Measurements from ENCODE around the gene NT5C1B.

Gene NT5C1B

GRCh38 chr2:18597618-18598017 is 8.2 kb upstream of the NT5C1B start:
- ATAC-seq, result no peak
- TF ChIP-seq ESRRG (CRISPR knock-in tag; IDR thresholded peaks at IDR 0.05) (no peak), CSRNP3 (CRISPR knock-in tag; IDR thresholded peaks at IDR 0.05) (no peak), GLIS3 (CRISPR knock-in tag; IDR thresholded peaks at IDR 0.05) (no peak), ZNF70 (CRISPR knock-in tag; IDR thresholded peaks at IDR 0.05) (no peak), SNAI2 (CRISPR knock-in tag; IDR thresholded peaks at IDR 0.05) (no peak), ZFP30 (CRISPR knock-in tag; IDR thresholded peaks at IDR 0.05) (no peak), ISL1 (CRISPR knock-in tag; IDR thresholded peaks at IDR 0.05) (no peak), TOX (CRISPR knock-in tag; IDR thresholded peaks at IDR 0.05; ENCODE audit: borderline replicate concordance) (no peak), PPARA (CRISPR knock-in tag; IDR thresholded peaks at IDR 0.05; ENCODE audit: borderline replicate concordance) (no peak)

GRCh38 chr2:18596993-18597392 is 7.6 kb upstream of the NT5C1B start:
- ATAC-seq, result no peak
- TF ChIP-seq ZNF8 (CRISPR knock-in tag; IDR thresholded peaks at IDR 0.05) (no peak), TOX (CRISPR knock-in tag; IDR thresholded peaks at IDR 0.05; ENCODE audit: borderline replicate concordance) (no peak), ZC3H10 (CRISPR knock-in tag; IDR thresholded peaks at IDR 0.05) (no peak), OSR1 (CRISPR knock-in tag; IDR thresholded peaks at IDR 0.05) (no peak), ZNF565 (CRISPR knock-in tag; conservative IDR thresholded peaks at IDR 0.05; ENCODE audit: low read depth) (no peak), RARB (CRISPR knock-in tag; IDR thresholded peaks at IDR 0.05) (no peak), SNAI2 (CRISPR knock-in tag; IDR thresholded peaks at IDR 0.05) (no peak), PPARA (CRISPR knock-in tag; IDR thresholded peaks at IDR 0.05; ENCODE audit: borderline replicate concordance) (no peak), ESRRG (CRISPR knock-in tag; IDR thresholded peaks at IDR 0.05) (no peak), GLIS3 (CRISPR knock-in tag; IDR thresholded peaks at IDR 0.05) (no peak), ZNF70 (CRISPR knock-in tag; IDR thresholded peaks at IDR 0.05) (no peak), ISL1 (CRISPR knock-in tag; IDR thresholded peaks at IDR 0.05) (no peak), TSHZ2 (CRISPR knock-in tag; IDR thresholded peaks at IDR 0.05) (no peak)

- TF ChIP-seq CREB5 (CRISPR knock-in tag; IDR thresholded peaks at IDR 0.05; ENCODE audit: low read depth) (no peak), TOX (CRISPR knock-in tag; IDR thresholded peaks at IDR 0.05; ENCODE audit: borderline replicate concordance) (no peak), TCF4 (CRISPR knock-in tag; IDR thresholded peaks at IDR 0.05; ENCODE audit: borderline replicate concordance) (no peak), GLIS3 (CRISPR knock-in tag; IDR thresholded peaks at IDR 0.05) (no peak), PATZ1 (CRISPR knock-in tag; IDR thresholded peaks at IDR 0.05; ENCODE audit: borderline replicate concordance) (no peak), OSR1 (CRISPR knock-in tag; IDR thresholded peaks at IDR 0.05) (no peak), ZNF70 (CRISPR knock-in tag; IDR thresholded peaks at IDR 0.05) (no peak), BACH2 (CRISPR knock-in tag; IDR thresholded peaks at IDR 0.05; ENCODE audit: borderline replicate concordance) (no peak), RARB (CRISPR knock-in tag; IDR thresholded peaks at IDR 0.05) (no peak), CSDC2 (CRISPR knock-in tag; IDR thresholded peaks at IDR 0.05) (no peak), CSRNP3 (CRISPR knock-in tag; IDR thresholded peaks at IDR 0.05) (no peak), ARNTL (CRISPR knock-in tag; IDR thresholded peaks at IDR 0.05; ENCODE audit: borderline replicate concordance, low read depth) (no peak), POU6F1 (CRISPR knock-in tag; IDR thresholded peaks at IDR 0.05; ENCODE audit: borderline replicate concordance, low read depth) (no peak)
Measured at GRCh38 chr2:18593496-18593895, 4.1 kb upstream of the NT5C1B start.

More at GRCh38 chr2:18593496-18593895, 4.1 kb upstream of the NT5C1B start:
- no peak for ATAC-seq

All from SK-N-SH treated with all-trans-retinoic acid at 6 μM for 48 hours (cell line).